GM04504 (cell line): ENCODE data around the gene GNAI3.

Experiments
- DNase-seq: peaks from one replicate; pipeline ENCODE4 v3.0.0-alpha.2; 2012; ENCODE audit warnings: low read depth

The GNAI3 gene

GRCh38 chr1:109624201-109625010 is 76.0 kb downstream of the GNAI3 start:
- no peak for DNase-seq

- no peak for DNase-seq
These were observed 76.8 kb downstream of the GNAI3 start for GRCh38 chr1:109625176-109625575.

GRCh38 chr1:109625601-109626560 is 77.5 kb downstream of the GNAI3 start:
- no peak for DNase-seq

DNA sequence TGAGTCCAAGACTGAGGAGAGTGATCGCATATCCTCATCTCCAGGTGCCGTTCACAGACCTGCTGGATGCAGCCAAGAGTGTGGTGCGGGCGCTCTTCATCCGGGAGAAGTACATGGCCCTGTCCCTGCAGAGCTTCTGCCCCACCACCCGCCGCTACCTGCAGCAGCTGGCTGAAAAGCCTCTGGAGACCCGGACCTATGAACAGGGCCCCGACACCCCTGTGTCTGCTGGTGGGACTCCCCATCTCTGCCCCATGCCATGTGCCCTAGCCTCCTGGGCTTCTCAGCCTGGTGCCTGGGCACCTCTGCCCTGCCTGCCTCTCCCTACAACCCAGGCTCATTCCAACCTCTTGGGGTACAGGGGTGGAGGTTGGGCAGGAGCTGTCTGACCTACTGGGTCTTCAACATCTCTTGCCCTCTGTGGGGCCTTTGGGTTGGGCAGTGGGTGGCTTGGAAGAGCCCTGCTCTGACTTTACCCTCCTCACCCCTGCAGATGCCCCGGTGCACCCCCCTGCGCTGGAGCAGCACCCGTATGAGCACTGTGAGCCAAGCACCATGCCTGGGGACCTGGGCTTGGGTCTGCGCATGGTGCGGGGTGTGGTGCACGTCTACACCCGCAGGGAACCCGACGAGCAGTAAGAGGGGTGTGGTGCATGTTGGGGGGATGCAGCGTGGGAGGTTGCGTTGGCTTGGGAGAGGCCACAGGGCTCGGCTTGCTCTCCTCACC is 78.4 kb downstream of the GNAI3 start:
- DNase-seq, result no peak

DNA sequence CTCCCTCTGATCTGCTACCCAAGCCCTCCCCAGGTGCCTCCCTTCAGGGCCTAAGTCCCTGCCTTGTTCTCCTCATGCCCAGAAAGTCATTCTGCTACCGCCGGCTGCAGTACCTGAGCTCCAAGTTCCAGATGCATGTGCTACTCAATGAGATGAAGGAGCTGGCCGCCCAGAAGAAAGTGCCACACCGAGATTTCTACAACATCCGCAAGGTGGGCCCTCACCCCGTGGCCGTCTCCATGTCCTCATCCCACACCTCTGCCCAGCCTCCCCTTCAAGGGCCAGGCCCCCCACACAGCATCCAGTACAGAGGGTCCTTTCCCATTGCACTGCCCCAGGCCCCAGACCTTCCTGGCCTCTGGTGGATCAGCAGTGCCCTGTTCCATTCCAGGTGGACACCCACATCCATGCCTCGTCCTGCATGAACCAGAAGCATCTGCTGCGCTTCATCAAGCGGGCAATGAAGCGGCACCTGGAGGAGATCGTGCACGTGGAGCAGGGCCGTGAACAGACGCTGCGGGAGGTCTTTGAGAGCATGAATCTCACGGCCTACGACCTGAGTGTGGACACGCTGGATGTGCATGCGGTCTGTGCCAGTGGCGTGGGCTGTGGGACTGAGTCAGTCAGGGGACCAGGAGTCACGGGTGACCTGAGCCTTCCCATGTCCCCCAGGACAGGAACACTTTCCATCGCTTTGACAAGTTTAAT is 79.4 kb downstream of the GNAI3 start:
- no peak for DNase-seq

GRCh38 chr1:109628540-109629321 is 80.3 kb downstream of the GNAI3 start:
- DNase-seq, result no peak

DNA sequence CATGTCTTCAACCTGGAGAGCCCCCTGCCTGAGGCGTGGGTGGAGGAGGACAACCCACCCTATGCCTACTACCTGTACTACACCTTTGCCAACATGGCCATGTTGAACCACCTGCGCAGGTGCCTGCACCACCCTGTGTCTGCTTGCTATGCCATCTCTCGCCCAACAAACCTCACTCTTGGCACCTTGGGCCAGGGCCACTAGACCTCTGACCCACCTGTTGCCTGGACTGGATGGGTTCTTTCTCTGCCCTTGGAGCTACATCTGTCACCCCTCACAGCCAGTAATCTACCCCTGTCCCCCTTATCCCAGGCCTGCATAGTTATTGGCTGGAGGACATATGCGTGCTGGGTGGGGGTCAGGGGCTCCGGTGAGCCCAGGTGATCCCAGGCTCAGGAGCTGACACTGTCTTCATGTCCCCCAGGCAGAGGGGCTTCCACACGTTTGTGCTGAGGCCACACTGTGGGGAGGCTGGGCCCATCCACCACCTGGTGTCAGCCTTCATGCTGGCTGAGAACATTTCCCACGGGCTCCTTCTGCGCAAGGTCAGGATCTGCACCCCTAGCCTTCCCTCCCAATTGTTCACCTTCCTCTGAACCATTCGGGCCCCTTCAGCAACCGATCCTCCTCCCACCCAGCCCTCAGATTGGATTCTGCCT is 81.1 kb downstream of the GNAI3 start:
- DNase-seq, result no peak

DNA sequence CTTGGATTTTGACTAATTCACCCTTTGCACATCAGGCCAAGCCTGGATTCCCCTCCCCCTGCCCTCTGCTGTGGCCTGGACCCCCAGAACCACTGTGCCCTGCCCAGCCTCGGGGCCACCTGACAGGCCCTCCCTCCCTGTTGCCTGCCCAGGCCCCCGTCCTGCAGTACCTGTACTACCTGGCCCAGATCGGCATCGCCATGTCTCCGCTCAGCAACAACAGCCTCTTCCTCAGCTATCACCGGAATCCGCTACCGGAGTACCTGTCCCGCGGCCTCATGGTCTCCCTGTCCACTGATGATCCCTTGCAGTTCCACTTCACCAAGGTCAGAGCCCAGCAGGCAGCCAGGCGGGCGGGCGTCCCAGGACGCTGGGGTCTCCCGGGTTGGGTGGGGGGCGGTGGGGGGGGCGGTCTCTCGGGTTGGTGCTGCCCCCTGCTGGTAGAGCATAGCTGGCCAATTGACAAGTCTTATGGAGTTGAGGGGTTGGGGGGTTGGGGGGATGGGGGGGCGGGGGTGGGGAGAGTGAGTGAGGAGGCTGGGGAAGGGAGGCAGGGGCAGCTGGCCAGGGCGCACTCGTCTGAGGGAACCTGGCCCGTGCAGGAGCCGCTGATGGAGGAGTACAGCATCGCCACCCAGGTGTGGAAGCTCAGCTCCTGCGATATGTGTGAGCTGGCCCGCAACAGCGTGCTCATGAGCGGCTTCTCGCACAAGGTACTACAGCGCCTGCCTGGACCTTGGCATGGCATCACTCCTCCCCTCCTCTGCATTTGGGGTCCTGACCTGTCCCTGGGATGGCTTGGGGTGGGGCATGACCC is 81.9 kb downstream of the GNAI3 start:
- DNase-seq, result no peak

GRCh38 chr1:109630898-109631512 is 82.6 kb downstream of the GNAI3 start:
- no peak for DNase-seq

GRCh38 chr1:109631513-109632505 is 83.4 kb downstream of the GNAI3 start:
- DNase-seq, result no peak

DNA sequence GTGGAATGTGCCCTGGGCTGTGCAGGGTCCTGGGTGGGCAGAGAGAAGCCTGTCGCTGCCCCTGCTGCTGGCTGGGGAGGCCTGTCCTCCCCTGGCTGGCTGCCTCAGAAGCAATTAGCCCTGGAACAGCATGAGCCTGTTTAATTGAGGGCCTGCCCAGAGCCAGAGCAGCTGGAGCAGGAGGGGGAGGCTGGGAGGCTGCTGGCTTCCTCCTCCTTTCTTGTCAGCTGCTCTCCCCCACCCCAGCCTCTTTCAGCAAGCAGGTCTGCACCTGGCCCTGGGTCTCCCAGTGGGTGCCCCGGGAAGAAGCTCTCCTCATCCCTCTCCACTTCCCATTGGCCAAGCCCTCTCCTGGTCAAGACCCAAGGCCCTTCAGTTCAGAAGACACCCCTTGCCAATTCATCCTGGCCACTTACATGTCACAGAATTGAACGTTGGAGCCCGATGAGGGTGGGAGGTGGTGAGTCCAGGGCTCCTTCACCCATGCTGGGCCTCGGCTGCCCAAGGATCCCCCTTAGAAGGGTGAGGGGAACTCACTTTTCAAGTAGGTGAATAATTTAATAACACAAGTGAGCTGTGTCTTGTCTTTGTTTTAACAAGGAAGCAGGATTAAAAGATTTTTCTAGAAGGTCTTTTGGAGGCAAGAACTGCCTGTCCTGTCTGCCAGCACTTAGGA is 84.4 kb downstream of the GNAI3 start:
- DNase-seq, result no peak

GRCh38 chr1:109634292-109634691 is 85.9 kb downstream of the GNAI3 start:
- no peak for DNase-seq

DNA sequence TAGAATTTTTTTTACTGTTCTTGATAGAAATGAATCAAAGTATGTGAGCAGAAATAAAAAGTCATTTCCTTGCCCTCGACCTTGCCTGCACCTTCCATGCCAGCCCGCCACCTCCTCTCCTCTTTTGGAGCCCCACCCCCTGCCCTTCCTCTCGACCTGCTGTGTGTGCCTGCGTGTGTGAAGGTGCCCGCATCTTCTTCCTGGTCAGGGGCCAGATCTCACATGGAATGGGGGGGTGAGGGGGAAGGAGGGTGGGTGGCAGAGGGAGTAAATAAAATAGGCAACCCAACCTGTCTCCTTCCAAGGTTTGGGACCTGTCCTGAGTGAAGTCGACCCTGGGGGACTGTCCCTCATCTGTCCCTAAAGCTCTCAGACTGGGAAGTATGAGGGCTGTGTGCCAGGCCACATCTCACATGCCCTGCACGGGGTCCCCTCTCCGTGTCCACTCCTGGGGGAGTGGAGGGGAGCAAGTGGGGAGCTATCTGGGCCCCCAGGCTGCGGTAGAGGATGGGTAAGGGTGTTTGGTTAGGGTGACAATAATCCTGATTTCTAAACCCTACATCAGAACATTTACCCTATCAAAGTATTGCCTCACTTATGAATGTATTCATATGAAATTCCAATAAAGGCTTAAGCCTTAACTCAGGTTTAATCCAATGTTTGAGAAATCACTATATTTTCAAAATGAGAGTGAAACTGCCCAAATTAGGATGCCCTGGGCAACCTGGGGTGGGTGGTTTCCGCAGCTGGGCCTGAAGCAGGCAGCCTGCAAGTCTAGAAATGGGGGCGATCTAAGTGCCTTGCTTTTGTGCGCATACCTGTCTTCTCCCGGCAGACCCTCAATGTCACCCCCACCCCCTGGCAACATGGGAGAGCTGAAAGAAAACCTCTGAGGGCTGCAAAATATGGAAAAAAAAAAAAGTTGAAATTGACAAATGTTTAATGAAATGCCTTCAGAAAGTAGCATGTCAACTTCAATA is 86.6 kb downstream of the GNAI3 start:
- DNase-seq, result no peak

DNA sequence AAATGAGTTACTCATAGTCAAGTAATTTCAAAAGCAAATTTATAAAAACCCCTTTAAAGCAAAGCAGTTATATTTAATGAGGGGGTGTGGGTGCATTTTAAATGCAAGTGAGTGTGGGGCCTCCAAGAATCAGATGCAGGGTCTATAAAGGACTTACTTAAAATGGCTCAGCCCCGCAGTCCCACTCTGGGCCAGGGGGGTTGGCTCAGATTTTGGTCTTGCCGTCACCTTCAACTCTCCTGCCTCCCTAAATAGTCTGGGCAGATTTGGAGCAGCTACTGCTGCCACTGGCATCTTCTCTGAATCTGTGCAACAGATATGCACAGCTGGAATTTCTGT is 87.4 kb downstream of the GNAI3 start:
- no peak for DNase-seq

DNA sequence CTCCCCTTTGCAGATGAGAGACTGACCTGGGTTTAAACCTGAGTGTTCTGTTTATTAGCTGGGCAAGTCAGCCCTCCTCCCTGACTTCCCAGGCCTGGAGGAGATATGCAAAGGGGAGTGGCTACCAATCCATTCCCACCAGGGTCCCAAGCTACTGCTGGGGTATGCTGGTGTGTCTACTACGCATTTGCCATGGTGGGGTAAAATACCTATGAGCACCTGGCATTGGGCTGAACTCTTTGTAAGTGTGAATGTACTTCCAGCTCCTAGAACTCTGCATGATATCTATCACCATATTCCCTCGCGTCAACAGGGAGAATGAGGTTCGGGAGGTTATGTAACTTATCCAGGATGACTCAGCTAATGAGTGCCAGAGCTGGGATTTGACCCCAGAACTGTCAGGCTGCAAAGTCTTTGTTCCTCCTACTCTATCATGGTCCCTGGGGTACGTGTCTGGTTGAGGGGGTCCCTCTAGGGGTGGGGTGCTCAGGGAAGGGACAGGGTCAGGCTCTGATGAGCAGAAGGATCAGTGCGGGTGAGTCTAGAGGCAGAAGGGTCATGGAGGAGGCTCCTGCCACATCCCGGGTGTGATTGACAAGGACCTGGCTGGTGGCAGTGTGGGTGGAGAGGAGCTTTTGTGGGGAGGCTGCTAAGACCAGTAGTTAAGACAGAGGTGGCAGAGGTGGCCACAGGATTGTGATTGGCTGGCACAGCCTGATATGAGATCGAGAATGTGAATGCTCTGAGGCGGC is 88.0 kb downstream of the GNAI3 start:
- no peak for DNase-seq
